Natural killer cell treated with Interleukin-12 subunit alpha and Interleukin-12 subunit beta and Interleukin-15 and Interleukin-18, amount 100 ng/mL, for 72 hours (primary cell): ENCODE results near the gene RSU1. TPM values are rescaled to one million over a fixed set of nuclear protein-coding genes. Genes with fewer than 3 reads are reported as not detected.
A peak's percentile ranks its signal among the peaks of the same experiment; 100 is the strongest.
"Not testable (repeated sequence)": the region's sequence is repeated elsewhere in the genome, so short reads cannot be mapped to it uniquely, and the experiment has no call there.

Source experiments
- ATAC-seq, 2 donors: fragments of 150-1000 bp; cut with Tn5 transposase in 1 of 2; sonication (Bioruptor Pico), chemical (Tn5 transposase) in 1 of 2; 2 replicates each; pipeline ENCODE4 v1.10.0; 2021
- DNase-seq: peaks from one replicate; pipeline ENCODE4 v3.0.0; 2022; ENCODE audit warnings: low spot score
- H3K27ac Mint-ChIP-seq, 2 donors: 1 replicate in 1 of 2; 2 replicates in 1 of 2; pipeline ENCODE4 v1.8.0; 2022; ENCODE audit warnings: mixed read lengths in 2 of 2, mild to moderate bottlenecking in 1 of 2, moderate library complexity in 1 of 2
- H3K27me3 Mint-ChIP-seq, 2 donors: 1 replicate in 1 of 2; 2 replicates in 1 of 2; pipeline ENCODE4 v1.8.0; 2022; ENCODE audit warnings: mixed read lengths in 2 of 2
- H3K36me3 Mint-ChIP-seq: one replicate; pipeline ENCODE4 v1.8.0; 2022; ENCODE audit warnings: mixed read lengths
- H3K4me1 Mint-ChIP-seq, 2 donors: 1 replicate in 1 of 2; 2 replicates in 1 of 2; pipeline ENCODE4 v1.8.0; 2022; ENCODE audit warnings: low read depth in 2 of 2, mixed read lengths in 2 of 2, mild to moderate bottlenecking in 1 of 2
- H3K4me3 Mint-ChIP-seq: one replicate; pipeline ENCODE4 v1.8.0; 2022; ENCODE audit warnings: mixed read lengths
- H3K9me3 Mint-ChIP-seq: 2 replicates; pipeline ENCODE4 v1.8.0; 2022; ENCODE audit warnings: mixed read lengths
- total RNA-seq, 2 donors: library from RNA; stranded (reverse); gene quantifications; one replicate each; pipeline ENCODE4 v1.2.3, GENCODE V29; 2022

RSU1 gene
- total RNA-seq, 2 donors from 2014 or later: 108 to 200 TPM

DNA sequence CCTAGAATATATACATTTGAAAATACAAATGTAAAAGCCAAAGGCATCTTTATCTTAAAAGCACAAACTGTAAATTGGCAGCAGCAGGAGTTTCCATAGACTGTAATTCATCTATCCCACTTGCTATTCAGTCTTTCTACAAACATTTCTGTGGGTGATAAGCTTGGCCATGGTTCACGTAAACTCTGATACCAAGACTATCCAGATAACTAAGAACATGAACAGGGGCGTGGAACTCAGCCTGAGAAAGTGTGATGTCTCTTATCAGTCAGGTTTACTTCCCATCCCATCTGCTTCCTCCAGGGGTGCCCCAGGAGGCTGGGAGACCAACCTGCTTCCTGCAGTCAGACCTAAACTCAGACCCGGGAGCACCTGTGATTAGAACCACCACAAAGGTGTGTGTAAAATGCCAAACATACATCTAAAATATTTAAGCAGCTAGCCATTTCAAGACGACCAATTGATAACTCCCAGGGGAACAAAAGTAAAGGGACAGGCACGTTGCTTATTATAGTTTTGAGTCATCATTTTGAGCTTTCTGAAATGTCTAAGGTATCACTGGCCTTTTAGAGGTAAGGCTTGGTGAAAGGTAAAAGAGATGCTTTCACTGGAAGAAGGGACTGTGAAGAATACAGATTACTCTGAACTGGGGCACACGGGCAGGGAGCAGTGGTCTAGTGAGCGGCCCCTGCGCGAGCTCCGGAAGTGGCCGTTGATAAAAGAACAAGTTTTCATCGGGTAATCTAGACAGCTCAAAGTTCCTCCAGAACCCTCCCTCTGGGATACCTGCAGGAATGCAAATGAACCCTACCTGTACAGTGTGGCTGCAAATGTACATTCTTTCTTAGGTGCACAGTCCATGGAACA is 51.5 kb downstream of the RSU1 start:
- no peak overlapping the region for H3K27ac Mint-ChIP-seq
- no peak overlapping the region for H3K4me3 Mint-ChIP-seq
- H3K4me1 Mint-ChIP-seq: peaks cover 16 to 21% of the 10 kb centered on the region in 2 donors
- H3K36me3 Mint-ChIP-seq: peaks cover 6% of the 10 kb centered on the region
- DNase-seq: no peak
- H3K27me3 Mint-ChIP-seq: no peaks in the 10 kb centered on the region
- no peaks in the 10 kb centered on the region for H3K9me3 Mint-ChIP-seq
- peak in 1 of 2 donors; percentile 27 for ATAC-seq

DNA sequence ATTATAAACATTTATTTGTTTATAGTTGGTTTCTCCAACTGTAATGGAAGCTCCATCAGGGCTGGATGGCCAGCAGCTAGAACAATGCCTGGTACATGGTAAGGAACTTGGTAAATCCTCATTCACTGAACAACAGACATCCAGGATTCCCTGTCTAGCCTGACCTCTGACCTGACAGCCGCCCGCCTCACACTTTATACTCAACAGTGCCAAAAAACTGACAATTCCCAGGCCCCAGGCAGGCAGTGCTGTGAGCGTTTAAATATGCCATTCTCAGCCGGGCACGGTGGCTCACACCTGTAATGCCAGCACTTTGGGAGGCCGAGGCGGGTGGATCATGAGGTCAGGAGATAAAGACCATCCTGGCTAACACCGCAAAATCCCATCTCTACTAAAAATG is 55.9 kb downstream of the RSU1 start:
- Mint-ChIP-seq H3K36me3 (peaks cover 6% of the 10 kb centered on the region), H3K4me3 (no peak overlapping the region), H3K4me1 (peaks cover 6 to 17% of the 10 kb centered on the region in 2 donors), H3K27ac (no peak overlapping the region), H3K27me3 (no peaks in the 10 kb centered on the region), H3K9me3 (no peaks in the 10 kb centered on the region)
- ATAC-seq (no peak), DNase-seq (no peak)

DNA sequence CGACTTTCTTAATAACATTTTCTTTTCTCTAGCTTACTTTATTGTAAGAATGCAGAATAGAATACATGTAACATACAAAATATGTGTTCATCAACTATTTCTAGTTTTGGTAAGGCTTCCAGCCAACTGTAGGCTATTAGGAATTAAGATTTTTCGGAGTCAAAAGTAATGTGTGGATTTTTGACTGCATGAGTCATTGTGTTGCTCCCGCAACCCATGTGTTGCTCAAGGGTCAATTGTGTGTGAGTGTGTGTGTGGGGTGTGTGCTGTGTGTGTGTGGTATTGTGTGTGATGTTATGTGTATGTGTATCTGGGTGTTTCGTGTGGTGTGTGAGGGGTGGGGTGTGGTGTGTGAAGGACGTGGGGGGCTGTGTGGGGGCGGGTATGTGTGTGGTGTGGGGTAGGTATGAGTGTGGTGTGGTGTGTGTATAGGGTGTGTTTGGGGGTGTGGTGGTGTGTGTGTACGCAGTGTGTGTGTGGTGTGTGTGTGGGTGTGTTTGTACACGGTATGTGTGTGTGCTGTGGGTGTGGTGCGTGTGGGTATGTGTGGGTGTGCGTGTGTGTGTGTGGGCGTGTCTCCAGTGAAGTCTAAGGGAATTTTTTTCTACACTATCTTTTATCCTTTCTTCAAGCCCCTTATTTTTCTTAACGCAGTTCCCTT is 60.5 kb downstream of the RSU1 start:
- Mint-ChIP-seq H3K27me3 (no peaks in the 10 kb centered on the region), H3K36me3 (peaks cover 6% of the 10 kb centered on the region), H3K27ac (no peak overlapping the region)

DNA sequence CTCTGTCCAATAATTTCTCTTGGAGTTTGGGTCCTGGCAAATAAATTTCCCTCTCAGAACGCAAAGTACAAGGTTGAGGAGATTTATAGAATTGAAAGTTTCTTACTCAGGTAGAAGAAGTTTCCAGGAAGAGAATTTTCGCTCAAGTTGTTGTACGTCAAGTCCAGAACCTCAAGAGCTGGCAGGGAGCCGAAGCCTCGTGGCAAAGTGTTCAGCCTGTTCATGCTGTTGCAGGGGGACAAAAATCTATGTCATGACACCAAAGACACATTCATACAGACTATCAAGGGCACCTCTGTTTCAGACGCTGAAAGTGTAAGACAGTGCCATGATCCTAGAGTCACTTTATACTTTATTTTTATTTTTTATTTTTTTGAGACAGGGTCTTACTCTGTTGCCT is 62.5 kb downstream of the RSU1 start:
- H3K9me3 Mint-ChIP-seq: no peaks in the 10 kb centered on the region
- no peaks in the 10 kb centered on the region for H3K27me3 Mint-ChIP-seq
- DNase-seq (no peak), ATAC-seq (no peak)
- H3K27ac Mint-ChIP-seq: no peak overlapping the region
- no peak overlapping the region for H3K4me3 Mint-ChIP-seq
- H3K4me1 Mint-ChIP-seq: peaks cover 5 to 6% of the 10 kb centered on the region in 2 donors
- peaks cover 10% of the 10 kb centered on the region for H3K36me3 Mint-ChIP-seq

More for the DNA sequence above, 60.5 kb downstream of the RSU1 start:
- ATAC-seq (peak in 1 of 2 donors; percentile 52), DNase-seq (no peak)
- peaks cover 6 to 9% of the 10 kb centered on the region in 2 donors for H3K4me1 Mint-ChIP-seq
- no peak overlapping the region for H3K4me3 Mint-ChIP-seq
- no peaks in the 10 kb centered on the region for H3K9me3 Mint-ChIP-seq

DNA sequence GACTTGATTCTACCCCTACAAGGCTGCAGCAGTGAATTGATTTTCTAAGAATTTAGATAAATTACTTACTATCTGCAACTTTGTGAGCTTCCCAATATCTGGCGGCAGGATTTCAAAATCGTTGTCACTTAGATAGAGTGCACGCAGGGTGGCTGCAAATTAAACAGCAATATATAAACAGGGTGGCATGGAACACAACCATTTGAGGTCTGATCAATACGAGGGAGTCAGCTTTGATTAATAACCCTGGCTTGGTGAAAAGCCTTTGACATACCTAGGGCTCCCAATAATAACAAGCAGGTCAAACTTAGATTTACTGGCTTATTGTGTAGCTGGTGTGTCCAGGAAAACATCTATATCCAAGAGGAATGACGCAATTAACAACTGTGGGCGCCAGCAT is 64.4 kb downstream of the RSU1 start:
- H3K36me3 Mint-ChIP-seq: peaks cover 20% of the 10 kb centered on the region
- DNase-seq, H3K4me3 Mint-ChIP-seq, H3K9me3 Mint-ChIP-seq, H3K4me1 Mint-ChIP-seq, H3K27ac Mint-ChIP-seq, ATAC-seq, H3K27me3 Mint-ChIP-seq: not testable (repeated sequence)

DNA sequence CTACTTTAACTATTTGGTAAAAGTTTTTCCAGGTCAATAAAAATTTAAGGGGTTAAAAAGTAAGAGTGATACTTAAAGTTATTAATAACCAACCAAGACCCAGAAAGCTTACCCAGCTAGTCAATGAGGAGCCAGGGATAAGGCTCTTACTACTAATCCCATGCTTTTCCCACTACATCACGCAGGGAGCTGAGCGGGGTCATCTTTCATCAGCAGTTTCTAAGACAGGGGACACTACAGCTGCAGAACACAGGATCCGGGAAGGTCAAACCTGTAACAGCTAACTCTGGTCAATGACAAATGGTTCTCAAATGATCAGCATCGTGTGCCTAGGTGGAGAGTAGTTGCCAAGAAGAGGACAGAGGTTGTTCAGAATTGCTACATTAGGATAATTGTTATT is 65.1 kb downstream of the RSU1 start:
- no peak overlapping the region for H3K4me3 Mint-ChIP-seq
- DNase-seq: no peak
- no peak for ATAC-seq
- no peaks in the 10 kb centered on the region for H3K27me3 Mint-ChIP-seq
- no peaks in the 10 kb centered on the region for H3K9me3 Mint-ChIP-seq
- H3K4me1 Mint-ChIP-seq: peaks cover 5 to 6% of the 10 kb centered on the region in 2 donors
- no peak overlapping the region for H3K27ac Mint-ChIP-seq
- H3K36me3 Mint-ChIP-seq: peaks cover 20% of the 10 kb centered on the region

DNA sequence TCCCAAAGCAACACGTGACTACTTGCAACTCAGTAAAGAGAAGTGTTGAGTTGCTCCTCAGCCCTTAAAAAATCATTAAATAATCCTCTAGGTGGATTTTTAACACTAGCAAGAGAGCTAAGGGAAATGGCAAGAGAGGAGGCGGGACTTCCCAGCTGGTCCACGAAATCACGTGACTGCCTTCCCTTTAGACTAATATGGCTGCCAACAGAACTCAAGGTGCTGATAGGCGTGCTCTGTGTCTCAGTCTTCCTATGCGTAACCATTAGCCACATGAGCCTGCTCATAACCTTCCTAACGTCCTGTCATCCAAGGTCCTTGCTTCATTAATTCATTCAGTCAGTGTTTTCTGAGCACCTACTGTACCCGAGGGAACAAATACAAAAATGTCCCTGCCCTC is 66.0 kb downstream of the RSU1 start:
- DNase-seq (no peak), ATAC-seq (no peak)
- Mint-ChIP-seq H3K27me3 (no peaks in the 10 kb centered on the region), H3K4me1 (peaks cover 0 to under 1% of the 10 kb centered on the region in 2 donors), H3K9me3 (no peaks in the 10 kb centered on the region), H3K36me3 (peaks cover 20% of the 10 kb centered on the region), H3K27ac (no peak overlapping the region), H3K4me3 (no peak overlapping the region)

DNA sequence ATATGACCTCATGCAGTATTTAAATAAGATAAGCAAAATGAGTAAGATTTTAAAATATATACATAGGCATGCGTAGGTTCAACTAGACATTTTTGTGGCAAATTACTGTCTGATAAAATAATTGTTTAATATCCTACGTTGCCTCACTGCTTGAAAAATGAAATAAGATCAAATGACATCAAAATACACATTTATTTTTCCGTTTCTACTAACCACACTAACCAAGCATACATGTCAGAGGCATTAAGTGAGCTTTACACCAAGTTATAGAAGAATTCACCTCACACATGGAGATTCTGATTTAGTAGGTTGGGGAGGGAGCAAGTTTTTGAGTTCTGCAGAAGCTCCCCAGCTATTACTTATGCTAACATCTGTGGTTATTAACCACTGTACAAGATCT is 66.8 kb downstream of the RSU1 start:
- no peak overlapping the region for H3K27ac Mint-ChIP-seq
- H3K36me3 Mint-ChIP-seq: peaks cover 20% of the 10 kb centered on the region
- no peaks in the 10 kb centered on the region for H3K9me3 Mint-ChIP-seq
- ATAC-seq (no peak), DNase-seq (no peak)
- H3K27me3 Mint-ChIP-seq: no peaks in the 10 kb centered on the region
- H3K4me1 Mint-ChIP-seq: no peaks in the 10 kb centered on the region
- no peak overlapping the region for H3K4me3 Mint-ChIP-seq

DNA sequence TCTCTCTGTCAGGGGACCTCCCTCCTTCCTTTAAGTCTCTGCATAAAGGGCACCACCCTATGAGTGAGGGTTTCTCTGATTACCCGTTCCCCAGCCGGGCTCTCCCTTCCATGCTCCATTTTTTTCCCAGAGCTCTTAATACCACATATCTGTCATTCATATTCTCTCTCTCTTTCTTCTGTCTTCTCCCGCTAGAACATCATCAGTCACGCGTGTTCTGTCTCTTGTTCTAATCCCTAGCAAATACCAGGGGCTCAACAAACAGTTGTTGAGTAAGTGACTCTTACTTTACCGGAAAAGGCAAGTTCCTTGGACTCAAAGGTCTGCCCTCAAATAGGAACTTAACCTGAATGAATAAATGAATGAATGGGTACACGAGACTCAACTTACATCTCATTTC is 68.5 kb downstream of the RSU1 start:
- no peak overlapping the region for H3K27ac Mint-ChIP-seq
- ATAC-seq: no peak
- no peak for DNase-seq
- H3K27me3 Mint-ChIP-seq: no peaks in the 10 kb centered on the region
- H3K36me3 Mint-ChIP-seq: peaks cover 20% of the 10 kb centered on the region
- H3K4me1 Mint-ChIP-seq: peaks cover 0 to 3% of the 10 kb centered on the region in 2 donors
- H3K9me3 Mint-ChIP-seq: no peaks in the 10 kb centered on the region
- no peak overlapping the region for H3K4me3 Mint-ChIP-seq

DNA sequence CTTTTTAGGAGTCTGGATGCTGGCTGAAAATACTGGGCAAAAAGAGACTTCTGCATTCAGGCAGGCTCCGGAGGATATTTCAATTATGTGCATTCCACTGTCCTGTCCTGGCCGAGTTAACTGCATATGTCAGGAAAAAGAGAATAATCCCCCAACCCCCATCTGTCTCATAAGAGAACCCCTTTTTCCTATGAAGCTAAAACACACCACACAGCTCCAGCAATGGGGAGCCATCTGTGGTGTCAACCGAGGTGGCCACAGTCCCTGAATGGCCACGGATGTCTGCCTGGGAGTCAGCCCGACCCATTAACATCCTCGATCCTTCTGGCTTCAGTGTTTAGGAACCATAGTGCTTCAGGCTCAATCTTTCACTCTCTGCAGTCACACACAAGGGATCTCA is 70.4 kb downstream of the RSU1 start:
- peaks cover 16% of the 10 kb centered on the region for H3K36me3 Mint-ChIP-seq
- H3K27ac Mint-ChIP-seq: no peak overlapping the region
- ATAC-seq (no peak), DNase-seq (no peak)
- H3K4me3 Mint-ChIP-seq: no peak overlapping the region
- no peaks in the 10 kb centered on the region for H3K27me3 Mint-ChIP-seq
- peaks cover 0 to 3% of the 10 kb centered on the region in 2 donors for H3K4me1 Mint-ChIP-seq
- no peaks in the 10 kb centered on the region for H3K9me3 Mint-ChIP-seq

DNA sequence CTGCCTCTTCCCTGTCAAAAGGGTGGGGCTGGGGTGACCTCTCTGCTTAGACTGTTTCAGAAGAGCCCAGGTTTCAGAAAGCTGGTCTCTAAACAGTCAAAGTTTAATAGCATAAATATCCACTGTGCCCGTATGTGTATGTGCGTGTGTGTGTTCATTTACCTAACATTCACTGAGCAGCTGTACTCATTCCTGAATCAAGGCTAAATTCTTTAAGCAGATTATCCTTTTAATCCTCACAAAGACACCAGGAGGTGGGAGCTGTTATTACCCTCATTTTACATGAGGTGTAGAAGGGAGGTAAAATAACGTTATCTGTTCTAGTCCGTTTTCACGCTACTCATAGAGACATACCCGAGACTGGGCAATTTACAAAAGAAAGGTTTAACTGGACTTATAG is 72.2 kb downstream of the RSU1 start:
- H3K4me3 Mint-ChIP-seq: no peak overlapping the region
- peaks cover 0 to 8% of the 10 kb centered on the region in 2 donors for H3K4me1 Mint-ChIP-seq
- DNase-seq (no peak), ATAC-seq (no peak)
- H3K27ac Mint-ChIP-seq: no peak overlapping the region
- H3K27me3 Mint-ChIP-seq: no peaks in the 10 kb centered on the region
- peaks cover 16% of the 10 kb centered on the region for H3K36me3 Mint-ChIP-seq
- H3K9me3 Mint-ChIP-seq: no peaks in the 10 kb centered on the region

DNA sequence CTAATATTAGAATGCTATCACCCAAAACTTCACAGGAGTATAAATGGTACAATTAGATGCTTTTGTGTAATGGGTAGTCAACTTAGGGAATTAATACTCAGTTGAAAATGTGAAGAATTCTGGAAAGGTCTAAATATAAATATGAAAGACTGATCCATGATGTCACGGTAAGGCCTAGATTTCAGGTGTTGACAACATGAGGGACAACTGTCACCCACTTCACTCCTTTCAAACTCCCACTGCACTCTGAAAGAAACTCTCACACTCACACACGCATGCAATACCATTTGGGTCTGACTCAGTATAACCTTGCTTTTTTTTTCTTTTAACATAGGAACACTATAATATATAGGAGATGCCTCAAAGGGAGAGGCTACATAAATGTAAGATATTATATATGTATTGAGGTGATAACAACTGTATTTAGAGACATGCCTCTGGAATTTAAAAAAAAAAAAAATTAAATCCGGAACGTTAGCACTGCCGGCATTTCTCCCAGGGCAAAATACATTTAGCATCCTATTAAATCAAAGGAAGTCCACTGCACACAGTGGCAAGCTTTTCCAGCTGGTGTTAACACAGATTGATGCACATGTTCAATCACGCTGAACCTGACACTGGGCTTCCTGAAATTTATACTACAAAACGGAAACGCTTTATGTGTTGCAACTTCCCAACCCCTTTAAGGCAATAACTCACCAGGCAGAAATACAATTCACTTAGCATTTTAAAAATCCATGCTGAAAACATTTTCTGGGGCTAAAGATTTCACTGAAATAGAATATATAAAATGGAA is 74.9 kb downstream of the RSU1 start:
- Mint-ChIP-seq H3K4me3 (no peak overlapping the region), H3K9me3 (no peaks in the 10 kb centered on the region), H3K4me1 (peaks cover 0 to 8% of the 10 kb centered on the region in 2 donors), H3K36me3 (peaks cover 19% of the 10 kb centered on the region), H3K27me3 (no peaks in the 10 kb centered on the region), H3K27ac (no peak overlapping the region)
- no peak for ATAC-seq
- no peak for DNase-seq

DNA sequence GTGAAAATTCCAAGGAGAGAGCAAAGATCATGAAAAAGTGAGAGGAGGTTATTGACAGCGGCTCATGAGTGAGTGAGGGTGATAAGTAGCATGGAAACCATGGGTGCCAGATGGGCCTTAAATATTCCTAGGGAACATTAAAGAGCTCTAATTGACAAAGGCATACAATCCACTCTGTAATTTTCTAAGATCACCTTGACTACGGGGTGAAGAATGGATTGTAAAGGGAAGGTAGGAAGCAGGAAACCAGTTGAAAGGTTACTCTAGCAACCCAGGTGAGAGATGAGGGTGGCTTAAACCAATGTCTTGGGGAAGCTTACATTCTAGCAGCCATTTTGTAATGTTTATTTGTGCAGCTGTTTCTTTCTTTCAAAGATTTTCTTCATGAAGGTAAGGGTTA is 75.7 kb downstream of the RSU1 start:
- H3K4me3 Mint-ChIP-seq: no peak overlapping the region
- H3K36me3 Mint-ChIP-seq: peaks cover 28% of the 10 kb centered on the region
- DNase-seq: no peak
- H3K4me1 Mint-ChIP-seq: peaks cover 0 to 8% of the 10 kb centered on the region in 2 donors
- peaks cover under 1% of the 10 kb centered on the region for H3K9me3 Mint-ChIP-seq
- ATAC-seq: no peak
- H3K27ac Mint-ChIP-seq: no peak overlapping the region
- H3K27me3 Mint-ChIP-seq: no peaks in the 10 kb centered on the region

DNA sequence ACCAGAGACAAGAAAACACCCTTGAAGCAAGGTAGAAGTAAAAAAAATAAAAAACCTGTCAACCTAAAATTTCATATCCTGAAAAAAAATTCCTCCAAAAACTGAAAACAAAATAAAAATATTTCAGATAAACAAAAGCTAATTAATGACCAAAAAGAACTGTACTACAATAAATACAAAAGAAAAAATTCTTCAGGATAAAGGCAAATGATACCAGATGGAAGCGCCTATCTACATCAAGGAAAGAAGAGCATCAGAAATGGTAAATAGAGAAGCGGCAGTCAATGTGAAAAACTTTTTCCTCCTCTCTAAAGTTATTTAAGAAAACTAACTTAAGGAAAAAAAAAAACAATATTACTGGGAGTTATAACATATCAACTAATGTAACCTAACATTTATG is 79.8 kb downstream of the RSU1 start:
- H3K36me3 Mint-ChIP-seq: peaks cover 55% of the 10 kb centered on the region
- ATAC-seq (no peak), DNase-seq (no peak)
- H3K9me3 Mint-ChIP-seq: peaks cover 7% of the 10 kb centered on the region
- peaks cover 12 to 22% of the 10 kb centered on the region in 2 donors for H3K4me1 Mint-ChIP-seq
- no peak overlapping the region for H3K4me3 Mint-ChIP-seq
- H3K27me3 Mint-ChIP-seq: no peaks in the 10 kb centered on the region
- no peak overlapping the region for H3K27ac Mint-ChIP-seq
